HG03064 (cell line): ENCODE results near the gene TCERG1L.

Experiments
- ATAC-seq: cut with Tn5 transposase; IDR thresholded peaks from one replicate; pipeline ENCODE4 v1.9.1; 2021; ENCODE audit warnings: low read depth; ENCODE audit not compliant: unreplicated experiment

Gene TCERG1L

DNA sequence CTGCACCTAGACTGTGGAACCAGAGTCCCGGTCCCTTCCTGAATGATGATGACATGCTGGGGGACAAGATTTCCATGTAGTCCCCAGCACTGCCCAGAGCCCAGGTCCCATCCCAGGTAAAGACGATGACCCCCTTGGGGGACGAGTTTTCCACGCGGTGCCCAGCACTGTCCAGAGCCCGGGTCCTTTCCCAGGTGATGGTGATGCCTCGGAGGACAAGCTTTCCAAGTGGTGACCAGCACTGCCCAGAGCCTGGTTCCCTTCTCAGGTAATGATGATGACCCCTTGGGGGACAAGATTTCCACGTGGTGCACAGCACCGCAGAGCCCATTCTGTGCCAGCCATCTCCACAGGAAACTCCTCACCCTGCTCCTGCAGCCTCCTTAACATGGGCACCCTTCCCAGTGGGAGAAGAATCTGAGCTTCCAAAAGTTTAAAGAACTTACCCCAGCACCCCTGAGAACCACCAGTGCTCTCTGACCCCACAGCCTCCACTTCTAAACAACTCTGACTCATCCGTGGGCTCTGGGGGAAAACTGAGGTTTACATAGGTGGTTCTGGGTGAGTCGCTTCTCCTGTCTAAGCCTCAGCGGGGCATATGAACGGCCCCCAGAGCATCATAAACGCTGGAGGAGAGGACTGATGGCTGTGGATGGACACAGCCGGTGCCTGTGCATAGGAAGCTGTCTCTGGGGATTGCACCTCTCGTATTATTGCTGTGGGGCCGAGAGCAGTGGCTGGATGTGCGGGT is 233.2 kb downstream of the TCERG1L start:
- ATAC-seq = no peak

DNA sequence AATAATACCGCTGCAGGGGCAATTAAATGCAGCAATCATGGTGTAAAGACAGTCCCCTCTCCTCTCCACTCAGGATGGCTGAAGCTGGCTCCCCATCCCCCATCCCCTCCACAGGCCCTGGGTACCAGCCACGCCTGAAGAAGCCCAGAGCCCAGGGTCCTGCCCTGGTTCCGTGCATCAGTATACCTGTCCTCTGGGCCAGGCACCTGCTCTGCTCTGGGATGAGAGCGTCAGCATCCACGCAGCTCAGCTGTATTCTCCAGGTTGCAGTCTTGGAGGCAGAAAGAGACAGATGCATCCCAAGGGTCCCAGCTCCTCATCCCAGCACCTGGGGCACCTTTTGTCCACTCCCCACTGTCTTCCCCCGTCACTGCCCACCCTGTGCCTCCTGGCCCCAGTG is 233.8 kb downstream of the TCERG1L start:
- no peak for ATAC-seq

DNA sequence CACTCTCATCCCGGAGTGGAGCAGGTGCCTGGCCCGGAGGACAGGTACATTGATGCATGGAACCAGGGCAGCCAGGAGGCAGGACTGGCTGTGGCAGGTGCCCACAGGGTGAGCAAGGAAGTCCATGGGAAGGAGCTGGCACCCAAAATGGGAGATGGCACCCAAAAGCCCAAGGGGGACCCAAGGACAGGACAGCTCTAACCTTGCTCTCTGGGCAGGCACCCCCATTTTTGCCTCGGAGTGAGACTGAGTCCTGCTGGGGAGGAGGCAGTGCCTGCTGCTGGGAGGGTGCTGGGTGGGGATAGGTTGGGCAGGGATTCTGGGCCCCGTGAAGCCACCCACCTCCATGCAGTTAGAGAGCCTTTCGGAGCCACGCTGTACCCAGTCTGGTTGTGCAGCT is 234.5 kb downstream of the TCERG1L start:
- ATAC-seq = no peak

DNA sequence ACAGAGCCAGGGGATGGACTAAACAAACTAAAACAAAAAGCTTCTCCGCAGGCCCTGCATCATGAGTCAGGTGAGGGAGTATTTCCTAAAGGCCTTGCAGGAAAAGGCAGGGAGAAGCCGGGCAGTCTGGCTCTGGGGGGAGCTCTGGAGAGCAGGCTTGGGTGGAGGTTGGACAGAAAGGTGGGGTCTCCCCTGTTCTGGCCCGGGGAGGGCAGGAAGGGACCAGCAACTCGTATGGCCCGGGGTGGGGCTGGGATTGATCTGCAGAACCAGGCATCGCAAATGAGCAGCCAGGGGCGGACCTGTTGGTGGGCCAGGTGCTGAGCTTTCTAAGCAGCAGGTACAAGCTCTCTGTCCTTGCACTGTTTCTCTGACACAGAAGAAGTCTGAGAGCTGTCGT is 235.2 kb downstream of the TCERG1L start:
- no peak for ATAC-seq

DNA sequence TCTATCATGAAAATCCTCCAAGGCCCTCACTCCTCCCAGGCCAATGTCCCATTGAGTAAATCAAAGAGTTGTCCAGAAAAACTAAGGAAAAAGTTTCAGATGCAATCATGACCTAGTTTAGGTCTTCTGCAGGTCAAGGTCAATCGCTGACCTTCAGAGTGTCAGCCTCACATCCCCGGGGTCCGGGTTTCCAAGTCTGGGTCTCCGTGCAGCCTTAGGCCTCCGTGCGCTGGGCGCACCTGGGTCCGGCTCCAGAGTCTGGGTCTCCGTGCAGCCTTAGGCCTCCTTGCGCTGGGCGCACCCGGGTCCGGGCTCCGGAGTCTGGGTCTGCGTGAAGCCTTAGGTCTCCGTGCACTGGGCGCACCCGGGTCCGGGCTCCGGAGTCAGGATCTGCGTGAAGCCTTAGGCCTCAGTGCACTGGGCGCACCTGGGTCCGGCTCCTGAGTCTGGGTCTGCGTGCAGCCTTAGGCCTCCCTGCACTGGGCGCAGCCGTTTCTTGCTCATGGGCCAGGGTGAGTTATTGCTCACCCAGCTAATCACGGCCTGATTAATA is 236.2 kb downstream of the TCERG1L start:
- no peak for ATAC-seq

DNA sequence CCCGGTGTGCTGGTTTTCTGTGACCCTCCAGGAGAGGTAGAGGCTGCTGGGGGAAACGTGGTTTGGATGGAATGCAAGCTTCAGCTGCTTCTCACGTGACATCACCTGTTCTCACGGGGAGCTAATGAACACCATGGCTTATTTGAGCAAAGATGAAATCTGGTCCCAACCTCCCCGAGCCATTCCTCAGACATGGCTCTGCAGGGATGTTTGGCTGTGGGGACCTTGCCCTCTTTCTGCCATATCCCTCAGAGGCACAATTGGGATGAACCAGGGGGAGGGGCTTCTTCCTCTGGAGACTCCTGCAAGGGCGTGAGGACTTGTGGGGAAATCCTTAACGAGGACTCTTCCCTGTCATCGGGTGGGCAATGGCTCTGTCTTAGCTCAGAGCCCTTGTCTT is 236.8 kb downstream of the TCERG1L start:
- no peak for ATAC-seq

DNA sequence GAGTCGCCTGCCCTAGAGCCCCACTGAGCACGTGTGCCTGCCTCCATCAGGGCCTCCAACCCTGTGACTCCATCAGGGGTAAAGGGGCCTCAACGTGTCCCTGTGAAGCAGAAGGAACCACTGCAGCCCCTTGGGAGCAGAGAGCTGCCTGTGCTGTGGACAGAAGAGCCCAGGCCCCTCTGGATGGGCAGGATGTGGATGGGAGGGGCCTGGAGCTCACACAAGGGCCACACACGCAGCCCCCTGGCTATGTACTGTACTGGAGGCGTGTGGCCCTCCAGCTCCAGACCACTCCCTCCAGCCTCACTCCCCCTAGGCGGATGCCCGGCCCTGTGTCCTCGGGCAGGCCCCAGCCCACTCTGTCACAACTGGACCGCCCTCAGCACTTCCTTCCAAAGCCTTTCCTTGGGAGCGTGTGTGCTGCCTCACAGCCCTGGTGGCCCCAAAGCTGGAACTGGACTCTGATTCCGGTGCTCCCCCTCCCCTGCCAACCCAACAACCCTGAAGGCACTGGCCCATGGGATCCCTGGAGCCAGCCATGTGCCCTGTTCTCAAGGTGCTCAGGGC is 238.0 kb downstream of the TCERG1L start:
- no peak for ATAC-seq

DNA sequence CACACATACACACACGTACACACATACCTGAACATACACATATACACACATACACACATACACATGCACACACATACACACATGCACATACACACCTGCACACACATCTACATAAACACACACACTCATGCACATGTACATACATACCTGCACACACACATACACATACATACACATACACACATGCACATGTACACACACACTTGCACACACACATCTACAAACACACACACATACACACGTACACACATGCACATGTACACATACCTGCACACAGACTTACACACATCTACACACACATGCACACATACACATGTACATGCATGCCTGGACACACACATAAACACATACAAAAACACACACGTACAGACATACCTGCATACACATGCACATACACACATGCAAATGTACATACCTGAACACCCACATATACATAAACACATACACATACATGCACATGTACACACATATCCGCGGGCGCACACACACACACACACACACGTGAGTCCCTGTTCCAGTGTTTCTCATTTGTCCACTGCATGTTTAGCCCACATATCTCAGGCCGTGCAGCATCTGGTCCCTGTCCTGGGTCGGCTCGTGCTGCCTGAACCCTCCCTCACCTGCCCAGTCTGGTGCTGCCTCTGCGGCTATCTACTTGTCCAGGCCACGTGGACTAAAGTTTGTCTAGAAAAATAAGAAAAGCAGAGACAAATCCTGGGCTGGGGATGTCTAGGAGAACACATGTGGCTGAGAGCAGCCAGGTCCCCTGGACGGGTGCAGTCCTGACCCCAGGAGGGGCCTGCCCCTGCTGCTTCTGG is 238.7 kb downstream of the TCERG1L start:
- ATAC-seq = no peak

DNA sequence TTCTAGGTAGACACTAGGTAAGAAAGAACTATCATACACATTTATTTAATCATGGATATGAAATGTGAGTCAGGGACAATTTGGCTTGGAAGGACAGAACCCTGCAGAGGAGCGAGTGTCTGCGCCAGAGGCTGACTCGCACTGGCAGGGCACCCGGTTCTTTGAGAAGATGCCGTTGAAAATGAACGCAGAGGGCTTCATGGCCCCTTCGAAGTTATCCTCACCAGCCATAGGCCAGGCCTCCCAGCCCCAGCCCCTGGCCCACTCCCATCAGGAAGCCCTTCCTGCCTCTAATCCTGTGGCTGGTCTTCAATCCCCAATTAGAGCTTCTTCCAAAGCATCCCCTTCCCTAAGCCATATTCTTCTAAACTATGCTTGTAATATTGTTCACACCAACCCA is 239.8 kb downstream of the TCERG1L start:
- no peak for ATAC-seq

DNA sequence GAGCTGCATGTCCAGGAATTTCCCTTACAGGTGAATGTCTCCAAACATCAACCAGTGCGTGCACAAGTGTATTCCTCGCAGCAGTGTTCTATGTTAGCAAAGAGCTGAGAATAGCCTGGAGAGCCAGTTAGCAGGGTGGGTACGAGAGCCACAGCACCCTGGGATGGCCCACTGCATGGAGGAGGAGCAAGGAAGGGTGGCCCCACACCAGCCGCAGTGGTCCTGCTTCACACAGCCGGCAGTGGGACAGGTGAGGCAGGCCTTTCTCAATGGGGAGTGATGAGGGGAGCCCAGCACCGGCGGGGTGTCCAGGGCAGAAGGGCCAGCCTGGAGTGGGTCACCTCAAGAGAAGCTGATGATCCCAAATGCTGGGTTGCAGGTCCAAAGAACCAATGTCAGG is 240.7 kb downstream of the TCERG1L start:
- no peak for ATAC-seq

DNA sequence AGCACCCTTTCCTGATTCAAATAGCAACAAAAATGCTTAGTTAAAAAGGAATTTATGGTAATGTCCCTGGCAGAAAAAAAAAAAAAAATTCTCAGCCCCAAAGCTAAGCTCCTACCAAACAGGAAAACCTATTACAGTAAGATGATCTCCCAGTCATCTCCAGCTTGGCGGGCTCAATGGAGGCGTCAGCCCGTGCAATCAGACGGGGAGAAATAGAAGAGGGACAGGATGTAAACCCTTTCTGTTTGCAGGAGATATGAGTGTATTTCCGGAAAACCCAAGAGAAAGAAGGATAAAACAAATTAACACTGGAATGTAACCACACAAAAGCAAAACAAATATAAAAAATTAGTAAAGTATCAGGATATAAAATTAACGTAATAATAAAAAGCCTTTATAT is 242.8 kb downstream of the TCERG1L start:
- no peak for ATAC-seq

DNA sequence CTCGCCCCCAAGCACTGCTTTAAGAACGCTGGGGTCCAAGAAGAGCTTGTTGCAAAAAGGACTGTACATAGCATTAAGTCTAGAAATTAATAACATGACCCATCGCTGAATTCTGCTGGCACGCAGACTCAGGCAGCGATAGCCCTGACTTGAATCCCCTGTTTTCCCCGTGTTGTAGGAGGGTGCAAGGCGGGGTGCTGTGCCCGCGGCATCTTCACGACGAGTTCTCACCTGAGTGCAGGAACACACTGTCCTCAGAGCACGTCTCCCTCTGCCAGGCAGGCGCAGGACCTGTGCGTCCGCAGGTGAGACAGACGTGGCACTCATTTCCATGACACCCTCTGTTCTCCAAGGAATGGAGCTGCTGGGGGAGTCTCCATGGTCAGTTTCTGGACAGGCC is 243.2 kb downstream of the TCERG1L start:
- no peak for ATAC-seq

DNA sequence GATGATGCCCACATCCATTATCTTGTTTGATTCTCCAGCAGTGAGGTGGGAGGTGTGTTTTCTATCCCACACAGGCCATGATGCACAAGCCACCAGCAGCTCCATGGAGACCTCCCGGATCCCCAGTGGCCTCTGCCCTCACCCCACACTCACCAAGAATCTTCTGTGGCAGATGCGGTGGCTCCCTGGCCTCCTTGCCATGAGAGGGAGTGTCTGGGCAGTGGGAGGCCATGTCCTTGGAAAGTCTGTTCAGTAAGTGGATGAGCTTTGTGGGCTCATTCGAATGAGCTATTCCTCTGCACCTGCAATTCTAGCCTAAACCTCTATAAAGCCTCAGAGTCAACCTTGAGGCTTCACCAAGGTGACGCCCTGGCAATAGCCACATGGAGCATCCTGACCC is 243.8 kb downstream of the TCERG1L start:
- no peak for ATAC-seq

DNA sequence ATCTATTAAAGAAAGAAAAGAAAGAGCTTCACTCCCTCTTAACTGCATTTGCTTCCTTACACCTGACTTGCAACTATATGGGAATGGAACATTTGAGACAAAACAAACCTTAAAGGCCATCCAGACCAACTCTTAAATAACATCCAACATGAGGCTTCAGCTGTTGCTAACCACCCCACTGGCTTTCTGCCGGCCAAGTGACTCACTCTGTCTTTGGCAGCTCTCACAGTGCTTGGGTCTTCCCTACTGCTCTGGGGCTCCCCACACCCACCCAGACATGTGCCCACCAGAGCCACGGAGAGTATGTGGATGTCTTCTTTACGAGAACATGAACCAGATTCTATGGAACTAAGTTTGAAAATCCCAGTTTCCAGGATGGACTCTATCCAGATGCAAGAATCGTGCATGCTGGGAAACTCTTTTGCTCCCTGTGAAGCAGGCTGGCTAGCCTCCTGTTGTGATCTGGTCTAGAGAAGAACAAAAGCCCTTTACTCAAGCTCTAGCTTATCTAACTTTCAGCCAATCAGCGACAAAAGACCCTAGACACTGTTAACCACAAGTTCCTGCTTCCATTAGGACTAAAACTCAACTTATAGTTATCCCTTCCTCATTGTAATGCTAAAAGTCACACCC is 245.7 kb downstream of the TCERG1L start:
- ATAC-seq = no peak

DNA sequence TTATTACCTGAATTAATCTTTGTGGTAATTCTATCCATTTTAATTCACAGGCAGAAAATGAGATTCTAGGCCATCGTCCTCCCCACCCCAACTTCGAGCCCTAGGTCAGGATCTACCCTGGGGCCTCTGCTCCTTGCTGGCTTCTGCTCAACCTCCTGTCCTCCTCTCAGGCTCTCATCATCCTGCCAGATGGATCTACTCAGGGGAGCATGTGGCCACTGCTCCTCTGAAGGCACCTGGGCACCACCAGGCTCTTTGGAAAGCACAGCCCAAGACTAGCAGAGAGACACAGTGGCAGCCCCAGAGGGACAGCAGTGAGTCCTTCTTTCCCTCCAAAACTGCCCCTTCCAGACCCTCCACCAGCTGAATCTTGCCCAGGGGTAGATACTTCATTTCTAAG is 248.2 kb downstream of the TCERG1L start:
- no peak for ATAC-seq

DNA sequence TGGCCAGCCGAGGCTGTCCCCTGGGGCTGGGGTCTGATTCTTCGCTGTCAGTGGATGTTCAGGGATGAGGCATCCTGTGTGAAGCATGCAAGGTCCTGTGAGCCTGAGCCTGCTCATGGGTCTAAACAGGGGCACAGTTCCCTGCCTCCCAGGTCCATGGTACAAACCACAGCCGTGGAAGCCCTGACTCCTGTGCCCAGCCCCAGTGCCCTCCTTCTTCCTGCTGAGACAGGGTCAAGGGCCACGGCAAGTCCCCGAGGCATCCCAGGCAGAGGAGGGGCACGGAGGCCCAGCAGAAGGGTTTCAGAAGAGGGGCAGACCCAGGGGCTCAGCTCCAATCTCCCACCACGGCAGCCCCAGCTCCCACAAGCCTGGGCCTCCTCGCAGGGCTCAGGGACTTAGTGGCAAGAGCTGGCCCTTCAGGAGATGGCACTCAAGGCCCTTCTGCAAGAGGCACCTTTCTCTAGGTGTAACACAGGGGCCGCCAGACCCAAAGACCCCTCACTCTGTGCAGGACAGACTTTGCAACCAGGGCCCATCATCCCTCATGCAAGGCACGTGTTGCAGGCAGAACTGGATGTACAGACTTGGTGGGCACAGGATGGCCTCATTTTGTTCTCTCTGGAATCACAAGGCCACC is 248.8 kb downstream of the TCERG1L start:
- ATAC-seq = no peak

DNA sequence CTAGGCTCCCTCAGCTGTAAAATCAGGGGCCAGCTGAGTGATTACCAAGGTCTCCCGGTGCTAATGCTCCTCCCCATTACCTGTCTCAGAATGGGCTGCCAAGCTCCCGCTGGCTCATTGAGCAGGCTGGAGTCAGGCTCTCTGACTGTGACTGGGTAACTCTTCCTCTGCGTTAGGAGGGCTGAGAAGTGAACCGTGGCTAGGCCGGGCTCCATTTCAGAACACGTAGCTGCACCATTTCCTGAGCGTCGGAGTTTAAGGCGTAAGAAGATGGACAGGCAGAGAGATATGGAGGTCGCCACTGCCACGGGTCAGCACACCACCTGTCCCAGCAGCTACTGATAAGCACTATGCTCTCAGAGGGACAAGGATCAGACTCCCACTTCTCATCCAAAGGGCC is 250.3 kb downstream of the TCERG1L start:
- no peak for ATAC-seq

DNA sequence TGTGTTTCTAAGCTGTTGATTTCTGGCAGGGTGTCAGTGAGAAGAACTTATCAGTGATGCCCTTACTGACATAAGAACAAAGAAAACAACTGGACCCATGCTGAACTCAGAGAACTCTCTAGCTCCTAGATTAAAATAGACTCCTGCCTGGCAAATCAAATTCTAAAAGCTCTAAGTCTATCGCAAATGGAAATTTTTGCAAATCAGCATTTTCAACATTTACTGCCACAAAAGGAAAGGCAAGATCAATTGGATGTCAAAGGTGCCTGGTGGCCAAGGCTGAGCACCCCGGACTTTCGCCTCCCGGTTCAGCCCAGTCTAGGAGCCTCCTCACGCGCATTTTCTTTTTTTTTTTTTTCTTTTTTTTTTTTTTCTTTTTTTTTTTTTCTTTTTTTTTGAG is 251.6 kb downstream of the TCERG1L start:
- ATAC-seq = no peak

DNA sequence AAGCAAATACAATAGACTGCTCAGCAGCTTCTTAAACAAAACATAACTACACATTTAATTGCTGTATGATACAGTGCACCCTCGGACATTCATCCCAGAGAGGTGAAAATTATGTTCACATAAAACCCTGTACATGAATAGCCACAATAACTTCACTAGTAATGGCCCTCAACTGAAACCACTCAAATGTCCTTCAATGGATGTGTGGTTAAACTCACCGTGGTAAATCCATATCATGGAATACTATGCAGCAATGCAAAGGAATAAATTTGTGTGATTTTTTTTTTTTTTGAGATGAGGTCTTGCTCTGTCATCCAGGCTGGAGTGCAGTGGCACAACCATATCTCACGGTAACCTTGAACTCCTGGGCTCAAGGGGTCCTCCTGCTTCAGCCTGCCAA is 252.7 kb downstream of the TCERG1L start:
- no peak for ATAC-seq

DNA sequence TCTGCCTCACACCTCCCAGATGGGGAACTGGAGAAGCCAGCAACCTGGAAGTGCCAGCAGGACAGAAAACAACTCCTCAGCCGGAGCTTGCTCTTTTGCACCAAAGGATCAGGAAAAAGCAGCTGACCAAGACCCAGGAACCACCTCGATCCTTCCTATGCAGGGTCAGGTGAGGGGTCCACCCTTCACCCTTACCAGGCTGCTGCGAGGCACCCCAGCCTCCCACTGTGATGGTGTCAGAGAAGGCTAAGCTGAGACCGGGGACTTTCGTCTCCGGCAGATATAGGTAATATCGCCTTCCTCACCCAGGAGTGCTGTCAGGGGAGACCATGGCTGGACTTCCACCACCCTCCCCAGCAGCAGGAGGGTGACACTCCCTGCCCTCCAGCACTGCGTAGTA is 254.7 kb downstream of the TCERG1L start:
- ATAC-seq = no peak
